ENCODE results near the gene TTC1.

Gene TTC1

DNA sequence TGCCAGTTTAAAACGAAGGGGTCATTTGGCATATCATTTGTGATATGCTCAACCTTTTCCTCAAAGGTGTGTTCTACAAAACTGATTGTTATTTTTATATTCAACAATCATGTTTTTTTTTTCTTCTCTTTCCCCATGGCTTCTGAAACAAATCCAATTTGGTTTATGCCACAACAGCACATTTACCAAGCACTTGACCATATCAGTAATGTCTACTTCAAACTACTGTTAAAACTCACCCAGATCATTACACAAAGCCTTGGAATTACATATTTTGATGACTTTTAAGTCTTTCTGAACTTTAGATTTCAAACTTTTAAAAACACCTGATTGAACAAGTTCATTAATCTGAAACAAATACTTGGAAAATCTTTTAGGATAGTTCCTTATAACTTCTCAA lies 81.1 kb downstream of the TTC1 start:
- DNase-seq = no peak

DNA sequence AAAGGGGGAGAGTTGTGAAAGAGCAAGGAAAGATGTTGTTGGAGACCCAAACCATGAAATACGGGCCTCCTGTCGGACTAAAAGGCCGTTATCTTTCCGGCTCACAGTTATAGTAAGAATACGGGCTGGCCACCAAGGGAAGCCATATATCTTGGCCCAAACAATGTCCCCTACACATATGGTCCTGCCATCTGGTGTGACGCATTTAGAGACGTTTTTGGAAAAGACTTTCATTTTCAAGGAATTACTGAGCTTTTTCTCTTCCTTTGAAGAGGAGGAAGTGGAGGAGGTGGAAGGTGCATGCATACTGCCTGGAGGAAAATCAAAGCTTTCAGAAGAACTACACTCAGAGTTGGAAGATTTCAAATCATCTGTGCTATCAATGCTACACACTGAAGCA lies 83.6 kb downstream of the TTC1 start:
- DNase-seq = no peak

DNA sequence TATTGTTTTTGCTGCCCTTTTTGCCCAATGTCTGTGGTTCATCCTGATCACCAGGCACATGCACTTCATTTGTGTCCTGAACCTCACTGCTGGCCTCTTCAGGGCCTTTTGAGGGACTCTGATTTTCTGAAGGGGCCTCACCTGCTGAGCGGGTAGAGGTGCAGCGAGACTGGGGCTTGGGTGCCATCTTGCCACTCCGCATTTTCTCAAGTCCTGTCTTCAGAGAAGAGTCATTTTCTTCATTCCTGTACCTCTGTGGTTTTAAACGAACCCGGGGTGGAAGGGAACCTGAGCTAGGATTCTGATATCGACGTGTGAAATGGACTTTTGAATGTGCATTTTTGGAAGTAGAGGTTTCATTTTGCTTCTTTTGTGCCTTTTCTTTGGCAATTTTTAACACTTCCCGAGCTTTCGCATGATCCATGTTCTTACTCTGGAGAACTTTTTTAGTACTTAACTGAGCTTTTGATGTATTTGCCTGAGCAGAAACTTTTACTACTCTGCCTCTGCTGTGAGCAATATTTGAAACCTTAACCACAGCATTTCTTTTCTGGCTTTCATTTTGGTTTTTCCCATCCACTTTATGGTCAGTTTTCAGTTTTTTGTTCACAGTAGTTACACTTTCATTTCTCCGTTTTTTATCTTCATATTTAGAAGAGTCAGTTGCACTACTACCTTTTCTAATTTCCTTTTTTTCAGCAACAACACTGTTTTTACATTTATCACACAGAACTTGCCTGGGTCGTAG lies 84.2 kb downstream of the TTC1 start:
- DNase-seq = no peak

DNA sequence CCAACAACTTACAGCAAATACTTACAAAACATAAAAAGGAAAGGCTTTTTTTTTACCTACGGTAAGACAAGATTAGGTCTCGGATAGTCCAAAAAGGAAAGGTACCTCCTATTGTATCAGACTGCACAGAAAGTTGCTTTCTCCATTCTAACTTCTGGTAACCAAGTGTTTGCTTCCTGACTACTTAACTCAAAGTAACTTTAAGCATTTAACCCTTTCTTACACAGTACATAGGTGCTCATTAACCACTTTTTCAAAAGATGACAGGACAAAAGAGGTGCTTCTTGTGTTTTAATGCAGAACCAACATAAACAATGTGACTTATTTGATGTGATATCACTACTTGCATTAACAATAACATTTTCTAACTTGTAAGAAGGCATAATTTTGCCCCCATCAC lies 87.2 kb downstream of the TTC1 start:
- DNase-seq = no peak

DNA sequence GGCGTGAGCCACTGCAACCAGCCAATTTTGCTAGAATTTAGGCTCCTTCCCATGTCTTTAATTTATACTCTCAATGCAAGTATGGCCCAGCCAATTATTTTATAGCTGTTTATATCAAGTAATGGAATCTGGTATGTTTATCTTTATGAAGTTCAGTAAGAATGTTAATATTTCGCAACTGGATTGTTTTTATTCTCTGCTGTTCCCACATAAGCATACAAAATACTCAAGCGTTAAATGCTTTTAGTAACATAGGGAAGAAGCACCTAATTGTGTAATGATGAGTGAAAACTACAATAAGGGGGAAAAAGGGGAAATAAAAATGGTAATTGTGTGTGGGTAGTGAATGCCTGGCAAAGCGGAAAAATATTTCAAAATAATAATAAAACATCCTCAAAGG lies 89.1 kb downstream of the TTC1 start:
- DNase-seq = no peak

DNA sequence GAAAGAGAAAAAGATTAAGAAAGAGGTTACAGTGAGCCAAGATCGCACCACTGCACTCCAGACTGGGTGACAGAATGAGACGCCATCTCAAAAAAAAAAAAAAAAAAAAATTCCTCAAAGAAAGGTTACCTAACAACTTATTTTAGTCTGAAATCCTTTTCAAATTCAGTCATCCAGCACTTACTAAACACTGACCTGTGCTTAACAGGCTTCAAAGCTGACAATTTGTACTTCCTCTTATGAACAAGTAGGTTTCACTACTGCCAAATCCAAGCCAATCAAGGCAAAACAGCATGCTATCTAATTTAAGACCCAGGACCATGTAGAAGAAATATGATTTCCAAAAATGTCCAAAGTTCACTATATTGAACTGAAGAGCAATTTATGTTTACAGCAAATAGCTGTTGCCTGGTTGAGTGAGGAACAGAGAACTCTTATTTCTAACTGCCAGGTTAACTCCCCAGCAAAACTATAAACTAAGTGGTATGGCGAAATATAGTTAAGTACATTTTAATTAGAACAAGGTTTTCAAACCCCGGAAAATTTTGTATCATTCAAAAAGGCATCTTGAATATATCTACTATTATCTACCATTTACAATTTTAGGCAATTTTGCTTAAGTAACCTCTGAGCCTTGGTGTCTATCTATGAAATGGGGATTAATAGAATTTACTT lies 96.9 kb downstream of the TTC1 start:
- DNase-seq = no peak

DNA sequence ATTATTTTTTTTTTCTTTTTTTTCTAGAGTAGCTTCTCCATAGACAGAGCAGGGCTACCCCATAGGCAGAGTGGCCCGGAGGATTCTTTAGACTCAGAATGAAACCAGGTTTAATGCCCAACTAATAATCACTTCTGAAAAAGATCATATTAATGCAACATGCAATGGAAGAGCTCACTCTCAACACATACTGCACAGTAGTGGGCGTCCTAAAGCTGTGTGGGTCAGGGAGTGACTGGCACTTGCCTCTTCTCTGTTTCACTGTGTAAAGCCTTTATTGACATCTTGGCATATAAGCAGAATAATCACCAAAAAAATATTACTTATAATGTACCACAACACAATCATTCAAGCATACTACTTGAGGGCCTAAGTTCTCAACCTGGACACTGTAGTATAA lies 99.2 kb downstream of the TTC1 start:
- DNase-seq = no peak

Measured in stimulated activated CD4-positive, alpha-beta T cell treated with anti-CD3 and anti-CD28 coated beads, Interleukin-2, amount 100 ng/mL, for 48 hours (primary cell).